Peyer's patch (tissue), 4 donors: ENCODE data around the gene NPLOC4. TPM values are rescaled to one million over a fixed set of nuclear protein-coding genes. Genes with fewer than 3 reads are reported as not detected.

Source experiments
- DNase-seq, 3 donors: peaks; one replicate each; pipeline ENCODE4 v3.0.0-alpha.2; 2017 to 2019
- H3K27ac ChIP-seq, 4 donors: fragments of 200-600 bp; sonication (generic); one replicate each; pipeline ENCODE4 v1.5.1; 2016 to 2019
- H3K27me3 ChIP-seq, 2 donors: fragments of 200-600 bp; sonication (generic); one replicate each; pipeline ENCODE4 v1.5.1; 2019
- H3K36me3 ChIP-seq, 3 donors: fragments of 200-600 bp; sonication (generic); one replicate each; pipeline ENCODE4 v1.5.1; 2016 to 2019
- H3K4me1 ChIP-seq, 4 donors: fragments of 200-600 bp; sonication (generic); one replicate each; pipeline ENCODE4 v1.5.1; 2016 to 2019
- H3K4me3 ChIP-seq, 4 donors: fragments of 200-600 bp; sonication (generic); 1 replicate in 3 of 4; 2 replicates in 1 of 4; pipeline ENCODE4 v1.5.1; 2016 to 2019; ENCODE audit warnings: mild to moderate bottlenecking in 1 of 4
- H3K9me3 ChIP-seq, 4 donors: fragments of 200-600 bp; sonication (generic); one replicate each; pipeline ENCODE4 v1.5.1; 2016 to 2019; ENCODE audit warnings: mild to moderate bottlenecking in 1 of 4
- CTCF ChIP-seq, 6 experiments: fragments of 450-650 bp in 4 of 6; fragments of 200-600 bp in 2 of 6; sonication (generic) in 1 of 6; IDR thresholded peaks; one replicate each; pipeline ENCODE4 v1.5.1; 2017 to 2019; ENCODE audit warnings: antibody characterized with exemption in 6 of 6, mild to moderate bottlenecking in 3 of 6, moderate library complexity in 1 of 6
- POLR2A ChIP-seq, 2 donors: fragments of 450-650 bp; IDR thresholded peaks; one replicate each; pipeline ENCODE4 v1.5.1; 2017; ENCODE audit warnings: antibody characterized with exemption in 2 of 2, mild to moderate bottlenecking in 2 of 2, moderate library complexity in 2 of 2
- total RNA-seq, 4 donors: library from RNA; depleted of rRNA; stranded (reverse); fragments of >200 nt; gene quantifications; one replicate each; pipeline ENCODE4 v1.1.0, GENCODE V29; 2016

The NPLOC4 gene
- total RNA-seq, 4 donors from 2014 or later, result 77.2 to 911 (median 122) TPM

- Histone ChIP-seq H3K36me3 (no peaks in the 10 kb centered on the region), H3K9me3 (peaks cover 0 to 6% (median 3%) of the 10 kb centered on the region in 4 donors), H3K4me3 (no peak overlapping the region), H3K4me1 (no peaks in the 10 kb centered on the region), H3K27me3 (peaks cover 0 to 4% of the 10 kb centered on the region in 2 donors), H3K27ac (no peak overlapping the region)
- DNase-seq, result no peak
- TF ChIP-seq CTCF (IDR thresholded peaks at IDR 0.05), result no peak
- TF ChIP-seq POLR2A (IDR thresholded peaks at IDR 0.05), result no peak
Measured at GRCh38 chr17:81647640-81648012, 10.7 kb upstream of the NPLOC4 start.

GRCh38 chr17:81646869-81647600 lies 10.1 kb upstream of the NPLOC4 start:
- Histone ChIP-seq H3K4me3 (no peak overlapping the region), H3K27ac (no peak overlapping the region), H3K27me3 (peaks cover 0 to 4% of the 10 kb centered on the region in 2 donors), H3K4me1 (no peaks in the 10 kb centered on the region), H3K36me3 (no peaks in the 10 kb centered on the region), H3K9me3 (peaks cover 0 to 6% (median 3%) of the 10 kb centered on the region in 4 donors)
- no peak for TF ChIP-seq CTCF (IDR thresholded peaks at IDR 0.05)
- no peak for TF ChIP-seq POLR2A (IDR thresholded peaks at IDR 0.05)
- DNase-seq, result no peak

- TF ChIP-seq CTCF (IDR thresholded peaks at IDR 0.05) (no peak), POLR2A (IDR thresholded peaks at IDR 0.05) (no peak)
- Histone ChIP-seq H3K27ac (no peak overlapping the region), H3K9me3 (peaks cover 0 to 6% (median 3%) of the 10 kb centered on the region in 4 donors), H3K27me3 (peaks cover 0 to 4% of the 10 kb centered on the region in 2 donors), H3K36me3 (no peaks in the 10 kb centered on the region), H3K4me3 (no peak overlapping the region), H3K4me1 (no peaks in the 10 kb centered on the region)
- DNase-seq, result no peak
Measured at GRCh38 chr17:81644976-81645952, 8.4 kb upstream of the NPLOC4 start.

GRCh38 chr17:81644496-81644895 lies 7.6 kb upstream of the NPLOC4 start:
- TF ChIP-seq CTCF (IDR thresholded peaks at IDR 0.05), result no peak
- no peak for TF ChIP-seq POLR2A (IDR thresholded peaks at IDR 0.05)
- Histone ChIP-seq H3K27me3 (peaks cover 0 to 4% of the 10 kb centered on the region in 2 donors), H3K27ac (no peak overlapping the region), H3K4me1 (no peaks in the 10 kb centered on the region), H3K36me3 (no peaks in the 10 kb centered on the region), H3K9me3 (peaks cover 0 to 6% (median 3%) of the 10 kb centered on the region in 4 donors), H3K4me3 (no peak overlapping the region)
- DNase-seq, result no peak

GRCh38 chr17:81641825-81642489 lies 5.0 kb upstream of the NPLOC4 start:
- Histone ChIP-seq H3K9me3 (no peaks in the 10 kb centered on the region), H3K27me3 (no peaks in the 10 kb centered on the region), H3K36me3 (no peaks in the 10 kb centered on the region), H3K4me1 (no peaks in the 10 kb centered on the region), H3K4me3 (no peak overlapping the region), H3K27ac (no peak overlapping the region)
- no peak for TF ChIP-seq POLR2A (IDR thresholded peaks at IDR 0.05)
- no peak for TF ChIP-seq CTCF (IDR thresholded peaks at IDR 0.05)
- no peak for DNase-seq
